Smooth muscle cell (in vitro differentiated cells): ENCODE measurements around the gene MYMK. TPM values are rescaled to one million over a fixed set of nuclear protein-coding genes. Genes with fewer than 3 reads are reported as not detected.

Source experiments
- DNase-seq: peaks from one replicate; lab custom pipeline; 2025; ENCODE audit not compliant: unreplicated experiment; lab: John Stamatoyannopoulos, UW
- H2AFZ ChIP-seq: fragments of 200-600 bp; sonication (generic); 2 replicates; pipeline ENCODE4 v1.6.0; 2016; ENCODE audit warnings: antibody characterized with exemption, low read depth, mild to moderate bottlenecking
- H3F3A ChIP-seq: fragments of 200-600 bp; sonication (generic); 2 replicates; pipeline ENCODE4 v1.6.0; 2017; ENCODE audit warnings: antibody characterized with exemption, low read depth
- H3K27ac ChIP-seq: fragments of 200-600 bp; sonication (generic); 2 replicates; pipeline ENCODE4 v1.5.1; 2016; ENCODE audit warnings: low read depth, mild to moderate bottlenecking
- H3K27me3 ChIP-seq: fragments of 200-600 bp; sonication (generic); 2 replicates; pipeline ENCODE4 v1.6.1; 2016; ENCODE audit warnings: low read depth, mild to moderate bottlenecking
- H3K36me3 ChIP-seq: fragments of 200-600 bp; sonication (generic); 2 replicates; pipeline ENCODE4 v1.5.1; 2016; ENCODE audit warnings: low read depth
- H3K4me1 ChIP-seq: fragments of 200-600 bp; sonication (generic); 2 replicates; pipeline ENCODE4 v1.5.1; 2016; ENCODE audit warnings: low read depth
- H3K4me2 ChIP-seq: fragments of 200-600 bp; sonication (generic); 2 replicates; pipeline ENCODE4 v1.6.0; 2016; ENCODE audit warnings: mild to moderate bottlenecking
- H3K4me3 ChIP-seq: fragments of 200-600 bp; sonication (generic); 2 replicates; pipeline ENCODE4 v1.5.1; 2016; ENCODE audit warnings: mild to moderate bottlenecking
- H3K79me2 ChIP-seq: fragments of 200-600 bp; sonication (generic); 2 replicates; pipeline ENCODE4 v1.6.0; 2016; ENCODE audit warnings: low read depth, mild to moderate bottlenecking
- H3K9ac ChIP-seq: fragments of 200-600 bp; sonication (generic); 2 replicates; pipeline ENCODE4 v1.6.0; 2016; ENCODE audit warnings: low read depth
- H3K9me3 ChIP-seq: fragments of 200-600 bp; sonication (generic); replicated peaks from 2 replicates; pipeline ENCODE4 v1.5.1; 2016; ENCODE audit warnings: low read depth
- H4K20me1 ChIP-seq: fragments of 200-600 bp; sonication (generic); 2 replicates; pipeline ENCODE4 v1.6.0; 2016; ENCODE audit warnings: low read depth
- WGBS: methylation state at CpG from one replicate; pipeline ENCODE4 v1.1.7; 2016; ENCODE audit warnings: low lambda C conversion rate; 5-methylcytosine and 5-hydroxymethylcytosine counted together
- polyA plus RNA-seq: library from polyadenylated mRNA; unstranded; fragments of >200 nt; fragmentation: Nextera tagmentation; extraction: Ambion mirVana; gene quantifications from 2 replicates; pipeline ENCODE4 v1.2.1, GENCODE V29; 2016
- total RNA-seq: library from RNA; depleted of rRNA; stranded (reverse); fragments of >200 nt; gene quantifications from 2 replicates; pipeline ENCODE4 v1.2.3, GENCODE V29; 2014
- TF ChIP-seq, protein P1 (sequence below): fragments of 200-600 bp; sonication (generic); IDR thresholded peaks from 2 replicates; pipeline ENCODE4 v1.5.1; 2017; ENCODE audit warnings: borderline replicate concordance, mild to moderate bottlenecking, antibody characterized with exemption; ENCODE audit not compliant: insufficient read depth, poor library complexity, severe bottlenecking

Gene MYMK
- total and polyA plus RNA-seq, 2 experiments from 2014 or later, result not detected

DNA sequence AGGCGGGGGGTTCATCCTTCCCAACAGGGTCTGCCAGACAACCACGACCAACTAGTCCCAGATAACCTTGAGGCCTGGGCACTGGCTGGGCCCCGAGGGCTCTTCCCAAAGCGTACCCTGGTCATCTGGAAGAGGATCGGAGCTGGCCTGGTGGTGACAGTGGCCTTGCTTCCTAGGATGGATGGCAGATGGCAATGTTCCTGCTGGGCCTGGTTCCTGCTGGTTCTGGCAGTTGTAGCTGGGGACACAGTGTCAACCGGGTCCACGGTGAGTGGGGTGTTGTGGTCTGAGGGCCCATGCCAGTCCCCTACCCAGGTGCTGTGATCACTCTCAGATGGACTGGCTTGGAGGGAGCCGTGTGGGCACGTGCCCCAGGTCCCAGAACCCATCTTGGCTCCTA is 11.8 kb upstream of the MYMK start:
- H3K4me3 ChIP-seq, result no peak overlapping the region
- no peak overlapping the region for H3K27ac ChIP-seq
- H3K9me3 ChIP-seq, result no peaks in the 10 kb centered on the region
- no peak for DNase-seq
- TF ChIP-seq, protein P1, sequence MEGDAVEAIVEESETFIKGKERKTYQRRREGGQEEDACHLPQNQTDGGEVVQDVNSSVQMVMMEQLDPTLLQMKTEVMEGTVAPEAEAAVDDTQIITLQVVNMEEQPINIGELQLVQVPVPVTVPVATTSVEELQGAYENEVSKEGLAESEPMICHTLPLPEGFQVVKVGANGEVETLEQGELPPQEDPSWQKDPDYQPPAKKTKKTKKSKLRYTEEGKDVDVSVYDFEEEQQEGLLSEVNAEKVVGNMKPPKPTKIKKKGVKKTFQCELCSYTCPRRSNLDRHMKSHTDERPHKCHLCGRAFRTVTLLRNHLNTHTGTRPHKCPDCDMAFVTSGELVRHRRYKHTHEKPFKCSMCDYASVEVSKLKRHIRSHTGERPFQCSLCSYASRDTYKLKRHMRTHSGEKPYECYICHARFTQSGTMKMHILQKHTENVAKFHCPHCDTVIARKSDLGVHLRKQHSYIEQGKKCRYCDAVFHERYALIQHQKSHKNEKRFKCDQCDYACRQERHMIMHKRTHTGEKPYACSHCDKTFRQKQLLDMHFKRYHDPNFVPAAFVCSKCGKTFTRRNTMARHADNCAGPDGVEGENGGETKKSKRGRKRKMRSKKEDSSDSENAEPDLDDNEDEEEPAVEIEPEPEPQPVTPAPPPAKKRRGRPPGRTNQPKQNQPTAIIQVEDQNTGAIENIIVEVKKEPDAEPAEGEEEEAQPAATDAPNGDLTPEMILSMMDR, result no peak
- H3K9ac ChIP-seq, result no peak overlapping the region
- H3K36me3 ChIP-seq, result no peaks in the 10 kb centered on the region
- peaks cover 12% of the 10 kb centered on the region for H3K4me1 ChIP-seq
- H4K20me1 ChIP-seq, result no peaks in the 10 kb centered on the region
- H3K79me2 ChIP-seq, result peaks cover 4% of the 10 kb centered on the region
- H3K4me2 ChIP-seq, result no peak overlapping the region
- no peaks in the 10 kb centered on the region for H3K27me3 ChIP-seq
- no peak overlapping the region for H2AFZ ChIP-seq
- no peaks in the 10 kb centered on the region for H3F3A ChIP-seq
- WGBS, result 96% methylated on average over 9 of the region's 9 CpGs

DNA sequence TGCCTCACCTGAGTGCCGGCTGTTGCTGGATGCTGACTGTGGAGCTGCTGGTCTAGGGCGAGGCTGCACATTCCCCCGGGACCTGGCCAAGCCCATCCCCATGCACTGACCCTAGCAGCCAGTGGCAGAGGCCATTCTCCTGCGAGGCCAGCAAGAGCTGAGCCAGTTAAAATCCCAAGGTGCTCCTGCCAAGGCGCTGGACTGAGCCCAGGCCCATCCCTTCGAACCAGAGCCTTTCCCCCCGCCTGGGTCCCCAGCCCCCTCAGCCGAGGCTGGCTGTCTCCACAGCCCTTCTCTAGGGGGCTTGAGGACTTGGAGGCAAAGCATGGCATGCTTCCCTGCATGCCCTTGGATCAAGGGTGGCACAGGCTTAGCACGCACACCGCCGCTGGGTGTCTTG is 11.3 kb upstream of the MYMK start:
- Histone ChIP-seq H3K36me3 (no peaks in the 10 kb centered on the region), H2AFZ (no peak overlapping the region), H3K27ac (no peak overlapping the region), H4K20me1 (no peaks in the 10 kb centered on the region), H3F3A (no peaks in the 10 kb centered on the region), H3K9me3 (no peaks in the 10 kb centered on the region), H3K4me2 (no peak overlapping the region), H3K79me2 (peaks cover 4% of the 10 kb centered on the region), H3K4me3 (no peak overlapping the region), H3K4me1 (peaks cover 12% of the 10 kb centered on the region), H3K27me3 (no peaks in the 10 kb centered on the region), H3K9ac (no peak overlapping the region)
- TF ChIP-seq, protein P1, result no peak
- no peak for DNase-seq
- WGBS, result 91% methylated on average over 11 of the region's 11 CpGs

DNA sequence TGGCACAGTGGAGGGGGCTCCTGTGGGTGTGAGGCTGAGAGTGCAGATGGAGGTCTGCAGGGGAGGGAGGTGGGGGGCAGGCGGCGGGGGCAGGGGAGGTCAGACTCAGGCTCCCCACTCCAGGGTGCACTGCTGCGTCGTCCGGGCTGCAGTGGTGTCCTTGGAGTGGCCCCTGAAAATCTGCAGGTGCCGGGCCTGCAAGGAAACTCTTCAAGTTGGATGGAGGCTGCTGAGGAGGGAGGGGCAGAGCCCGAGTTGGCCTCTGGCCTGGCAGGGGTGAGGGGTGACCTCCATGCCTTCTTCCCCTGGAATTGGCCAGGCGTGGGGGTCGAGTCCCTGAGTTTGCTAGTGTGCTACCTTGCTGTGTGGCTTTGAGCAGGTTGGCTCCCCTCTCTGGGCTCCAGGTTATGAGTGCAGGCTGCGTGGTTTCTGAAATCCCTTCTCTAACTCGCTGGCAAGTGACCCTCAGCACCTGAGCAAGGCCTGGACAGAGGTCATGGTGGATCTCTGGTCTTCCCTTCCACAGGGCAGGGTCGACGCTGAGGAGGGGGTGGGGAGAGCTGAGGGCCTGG is 10.6 kb upstream of the MYMK start:
- H3K27ac ChIP-seq, result no peak overlapping the region
- peaks cover 4% of the 10 kb centered on the region for H3K79me2 ChIP-seq
- H2AFZ ChIP-seq, result no peak overlapping the region
- no peaks in the 10 kb centered on the region for H3F3A ChIP-seq
- peak overlapping the region; percentile 46 for H3K4me3 ChIP-seq
- no peak overlapping the region for H3K9ac ChIP-seq
- 75% methylated on average over 13 of the region's 13 CpGs for WGBS
- no peaks in the 10 kb centered on the region for H4K20me1 ChIP-seq
- no peak for DNase-seq
- peaks cover 12% of the 10 kb centered on the region for H3K4me1 ChIP-seq
- H3K27me3 ChIP-seq, result no peaks in the 10 kb centered on the region
- H3K36me3 ChIP-seq, result no peaks in the 10 kb centered on the region
- H3K9me3 ChIP-seq, result no peaks in the 10 kb centered on the region
- peak overlapping the region; percentile 91 for H3K4me2 ChIP-seq
- TF ChIP-seq, protein P1, result no peak
